HG03571 (cell line): ENCODE data around the gene KNDC1.

ENCODE experiments used
- ATAC-seq: cut with Tn5 transposase; IDR thresholded peaks from one replicate; pipeline ENCODE4 v1.9.1; 2021; ENCODE audit not compliant: unreplicated experiment

Gene KNDC1

GRCh38 chr10:133159611-133159949, 439 bp upstream of the KNDC1 start:
- ATAC-seq: no peak

DNA sequence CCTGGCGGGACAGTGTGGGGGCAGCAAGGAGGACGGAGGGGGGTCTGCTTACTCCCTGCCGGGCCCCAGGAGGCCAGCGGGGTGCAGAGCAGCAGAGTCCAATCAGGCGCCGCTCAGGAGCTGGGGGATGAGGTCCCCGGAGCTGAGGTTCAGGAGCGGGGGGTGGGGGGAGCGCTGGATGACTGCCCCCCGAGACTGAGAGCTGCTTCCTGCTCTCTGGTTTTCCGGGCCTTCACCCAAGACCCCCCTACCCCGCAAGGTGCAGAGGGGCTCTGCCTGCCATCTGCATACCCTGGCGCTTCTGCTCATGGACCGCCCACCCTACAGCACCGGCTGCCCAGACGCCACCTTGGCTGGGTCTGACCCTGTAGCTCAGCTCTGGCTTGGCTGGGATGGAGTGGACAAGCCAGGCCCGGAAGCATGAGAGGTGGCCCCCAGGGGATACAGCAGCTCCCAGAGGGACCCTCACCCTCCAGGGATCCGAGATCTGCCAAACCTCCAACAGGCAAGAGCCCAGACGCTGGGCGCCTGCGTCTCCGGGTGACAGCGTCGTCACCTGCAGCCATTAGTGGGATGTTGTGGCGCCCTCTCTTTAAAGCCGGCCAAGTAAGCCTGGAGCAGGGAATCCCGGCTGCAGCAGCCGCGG, 930 bp downstream of the KNDC1 start:
- no peak for ATAC-seq

GRCh38 chr10:133161486-133162109, 1.6 kb downstream of the KNDC1 start:
- ATAC-seq: no peak

- no peak for ATAC-seq
Observed at GRCh38 chr10:133162178-133162909, 2.3 kb downstream of the KNDC1 start.

DNA sequence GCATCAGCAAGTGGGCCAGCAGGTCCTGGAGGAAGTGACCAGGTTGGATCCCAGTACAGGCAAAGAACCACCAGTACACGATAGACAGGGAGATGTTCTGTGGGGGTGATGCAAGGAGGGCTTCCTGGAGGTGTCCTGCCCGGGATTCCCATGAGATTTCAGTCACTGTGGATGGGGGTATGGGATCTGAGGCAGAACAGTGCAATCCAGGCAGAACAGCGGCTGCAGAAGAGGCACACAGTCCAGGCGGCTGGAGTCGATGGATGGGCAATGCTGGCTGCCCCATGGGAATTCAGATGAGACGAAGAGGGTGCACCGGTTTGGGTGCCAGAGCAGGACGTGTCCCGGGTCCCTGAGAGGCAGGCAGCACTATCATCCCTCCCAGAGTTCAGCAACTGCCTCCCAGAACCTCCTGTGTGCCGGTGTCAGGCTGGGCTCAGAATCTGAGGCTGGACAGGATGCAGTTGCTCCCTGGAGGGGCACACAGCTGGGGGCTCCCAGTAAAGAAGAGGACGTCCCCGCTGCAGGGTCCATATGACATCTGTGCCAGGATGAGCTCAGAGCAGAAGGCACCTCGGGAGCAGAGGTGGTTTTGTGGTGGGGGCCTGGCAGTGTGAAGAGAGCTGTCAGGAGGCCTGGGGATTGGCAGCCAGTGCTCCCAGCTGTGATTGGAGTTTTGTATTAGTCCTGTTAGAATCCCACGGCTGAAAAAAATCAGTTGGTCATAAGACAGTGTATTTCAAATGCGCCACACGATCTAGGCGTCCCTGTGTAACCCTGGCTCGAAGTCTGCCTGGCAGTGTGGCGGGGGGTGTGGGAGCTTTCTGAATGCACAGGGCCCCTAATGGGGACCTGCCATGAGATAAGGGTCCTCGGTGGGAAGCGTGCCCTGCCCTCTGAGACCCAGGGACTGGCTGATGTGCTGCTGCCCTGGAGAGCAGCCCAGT, 3.2 kb downstream of the KNDC1 start:
- ATAC-seq: no peak

GRCh38 chr10:133163889-133164815, 4.1 kb downstream of the KNDC1 start:
- no peak for ATAC-seq

- no peak for ATAC-seq
Observed at GRCh38 chr10:133164816-133165555, 5.0 kb downstream of the KNDC1 start.

DNA sequence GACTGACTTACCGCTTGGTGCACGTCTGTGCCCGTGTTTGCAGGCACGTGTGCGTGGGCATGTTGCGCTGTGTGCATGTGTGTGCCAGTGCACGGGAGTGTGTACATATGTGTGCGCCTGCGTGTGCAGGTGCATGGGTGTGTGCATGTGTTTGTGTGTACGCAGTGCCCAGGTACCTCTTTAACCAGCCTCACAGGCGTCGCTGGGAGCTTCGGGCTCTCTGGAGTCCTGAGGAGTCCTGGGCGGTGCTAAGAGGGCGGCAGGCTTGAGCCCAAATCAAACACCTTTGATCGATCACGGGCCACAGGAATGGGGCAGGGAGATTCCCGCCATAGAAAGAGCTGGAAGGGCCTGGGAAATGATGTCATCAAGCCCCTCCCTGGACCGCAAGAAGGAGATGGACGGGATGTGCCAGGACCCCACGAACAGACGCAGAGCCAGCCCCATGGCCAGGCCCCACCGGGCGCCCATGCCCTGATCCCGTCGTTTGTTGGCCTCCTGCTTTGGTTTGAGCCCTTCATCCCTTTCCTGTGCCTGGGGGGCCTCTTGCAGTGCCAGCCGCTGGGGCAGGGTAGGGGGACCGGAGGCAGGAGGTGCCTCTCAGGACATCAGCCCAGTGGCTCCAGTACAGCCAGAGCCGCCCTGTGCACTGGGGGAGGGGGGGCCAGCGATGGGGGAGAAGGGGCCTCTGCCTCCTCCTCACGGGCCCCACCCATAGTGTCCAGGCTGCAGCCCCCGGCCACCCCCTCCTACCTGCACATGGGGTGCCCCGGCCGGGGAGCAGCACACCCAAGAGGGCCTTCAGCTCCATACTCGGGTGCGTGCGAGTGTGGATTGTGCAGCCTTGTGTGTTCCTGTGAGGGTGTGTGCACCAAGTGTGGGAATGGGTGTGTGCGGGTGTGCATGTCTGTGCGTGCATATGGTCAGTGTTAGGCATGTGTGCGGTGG, 5.8 kb downstream of the KNDC1 start:
- ATAC-seq: no peak

- no peak for ATAC-seq
Observed at GRCh38 chr10:133166504-133166827, 6.4 kb downstream of the KNDC1 start.

DNA sequence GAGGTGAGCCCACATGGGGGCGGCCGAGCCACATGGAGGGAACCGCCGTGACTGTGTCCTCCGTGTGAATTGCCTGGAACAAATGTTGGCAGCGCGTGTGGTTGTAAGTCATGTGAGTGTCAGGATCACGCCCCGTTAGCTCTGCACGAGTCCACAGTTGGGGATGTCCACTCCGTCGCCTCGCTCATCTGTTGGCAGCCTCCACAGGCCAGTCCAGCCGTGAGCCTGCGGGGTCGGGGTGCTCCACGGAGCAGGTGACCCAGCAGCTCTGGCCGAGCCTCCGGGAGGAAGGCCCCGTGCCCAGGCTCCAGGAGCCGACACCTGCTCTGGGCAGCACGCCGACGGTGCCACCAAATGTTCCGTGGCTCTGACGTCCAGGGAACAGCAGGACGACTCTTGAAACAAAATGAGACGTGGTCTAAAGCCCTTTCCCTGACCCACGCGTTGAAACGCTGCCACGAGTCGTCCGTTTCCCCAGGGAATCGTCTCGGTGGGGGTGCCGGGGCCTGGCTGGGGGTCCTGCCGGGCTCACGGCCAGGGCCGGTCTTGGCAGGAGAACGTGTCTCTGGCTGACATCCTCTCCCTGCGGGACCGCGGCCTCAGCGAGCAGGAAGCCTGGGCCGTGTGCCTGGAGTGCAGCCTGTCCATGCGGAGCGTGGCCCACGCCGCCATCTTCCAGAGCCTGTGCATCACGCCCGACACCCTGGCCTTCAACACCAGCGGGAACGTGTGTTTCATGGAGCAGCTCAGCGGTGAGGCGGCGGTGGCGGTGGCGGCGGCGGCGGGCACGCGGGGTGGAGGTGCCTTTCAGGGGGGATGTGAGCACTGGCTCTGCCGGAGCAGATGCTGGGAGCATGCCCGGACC, 7.0 kb downstream of the KNDC1 start:
- ATAC-seq: no peak

- ATAC-seq: no peak
Observed at GRCh38 chr10:133167693-133168616, 7.9 kb downstream of the KNDC1 start.

DNA sequence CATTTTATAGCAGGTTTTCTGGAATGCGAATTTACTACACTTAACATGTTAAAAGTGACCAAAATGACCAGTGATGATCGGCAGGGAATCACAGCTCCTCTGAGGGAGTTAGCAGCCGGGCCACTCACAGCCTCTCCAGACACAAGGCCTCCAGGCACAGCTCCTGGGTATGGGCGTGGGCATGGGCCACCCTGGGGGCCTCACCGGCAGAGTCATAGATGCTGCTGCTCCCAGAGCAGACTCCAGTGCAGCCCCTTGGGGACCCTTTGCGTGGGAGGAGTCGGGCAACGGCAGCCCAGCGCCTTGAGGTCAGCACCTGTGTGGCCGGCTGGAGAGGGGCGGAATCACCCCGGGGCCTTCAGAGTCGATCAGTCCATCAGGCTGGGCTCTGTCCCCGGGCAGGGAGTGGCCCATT, 8.6 kb downstream of the KNDC1 start:
- no peak for ATAC-seq

DNA sequence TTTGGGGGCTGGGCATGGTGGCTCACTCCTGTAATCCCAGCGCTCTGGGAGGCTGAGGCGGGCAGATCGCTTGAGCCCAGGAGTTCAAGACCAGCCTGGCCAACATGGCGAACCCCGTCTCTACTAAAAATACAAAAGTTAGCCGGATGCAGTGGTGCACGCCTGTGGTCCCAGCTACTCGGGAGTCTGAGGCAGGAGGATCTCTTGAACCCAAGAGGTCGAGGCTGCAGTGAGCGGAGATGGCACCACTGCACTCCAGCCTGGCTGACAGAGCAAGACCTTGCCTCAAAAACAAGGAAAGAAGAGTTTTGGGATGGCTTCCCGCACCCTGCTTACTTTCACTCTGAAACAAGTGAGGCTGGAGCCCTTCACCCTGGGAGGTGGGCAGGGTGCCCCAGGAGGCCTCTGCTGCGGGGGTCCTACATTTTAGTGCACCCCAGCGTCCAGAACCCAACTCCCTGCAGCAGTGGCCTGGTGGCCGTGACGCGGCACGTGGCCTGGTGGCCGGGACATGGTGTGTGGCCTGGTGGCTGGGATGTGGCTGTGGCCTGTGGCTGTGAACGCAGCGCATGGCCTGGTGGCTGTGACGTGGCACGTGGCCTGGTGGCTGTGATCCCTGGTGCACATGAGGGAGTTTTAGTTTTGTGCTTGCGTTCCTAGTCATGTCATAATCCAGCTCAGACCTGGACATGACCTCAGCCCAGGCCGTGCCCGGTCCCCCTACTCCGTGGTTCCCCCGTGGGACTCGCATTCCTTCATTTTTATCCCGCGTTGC, 9.3 kb downstream of the KNDC1 start:
- no peak for ATAC-seq

GRCh38 chr10:133170092-133170491, 10.1 kb downstream of the KNDC1 start:
- ATAC-seq: no peak

GRCh38 chr10:133173860-133174640, 14.0 kb downstream of the KNDC1 start:
- ATAC-seq: no peak
